Large intestine (tissue), 3 donors: ENCODE measurements around the gene FDCSP. TPM values are rescaled to one million over a fixed set of nuclear protein-coding genes. Genes with fewer than 3 reads are reported as not detected.
"Not testable (repeated sequence)": the region's sequence is repeated elsewhere in the genome, so short reads cannot be mapped to it uniquely, and the experiment has no call there.

Source experiments
- DNase-seq, 2 donors: peaks; one replicate each; pipeline versions ENCODE4 v3.0.0 to v3.0.0-alpha.2; 2013
- H3K27ac ChIP-seq: one replicate; pipeline ENCODE4 v1.5.1; 2013; ENCODE audit warnings: low read length
- H3K27me3 ChIP-seq: 2 replicates; pipeline ENCODE4 v1.6.1; 2013; ENCODE audit warnings: low read length; ENCODE audit not compliant: control insufficient read depth, insufficient read depth
- H3K36me3 ChIP-seq: 2 replicates; pipeline ENCODE4 v1.6.1; 2013; ENCODE audit warnings: low read length; ENCODE audit not compliant: control insufficient read depth, insufficient read depth
- H3K4me1 ChIP-seq: one replicate; pipeline ENCODE4 v1.6.1; 2013; ENCODE audit warnings: low read length; ENCODE audit not compliant: control insufficient read depth, insufficient read depth
- H3K4me3 ChIP-seq: one replicate; pipeline ENCODE4 v1.5.1; 2013; ENCODE audit warnings: low read length
- H3K9me3 ChIP-seq: one replicate; pipeline ENCODE4 v1.6.1; 2013; ENCODE audit warnings: mild to moderate bottlenecking, low read depth, low read length, moderate library complexity; ENCODE audit not compliant: control insufficient read depth
- WGBS: methylation state at CpG from one replicate; pipeline ENCODE4 v1.1.5; 2013; ENCODE audit warnings: low lambda C conversion rate; ENCODE audit not compliant: insufficient coverage; 5-methylcytosine and 5-hydroxymethylcytosine counted together
- polyA plus RNA-seq: library from polyadenylated mRNA; unstranded; fragments of 120-200 nt; gene quantifications from one replicate; pipeline ENCODE4 v1.2.1, GENCODE V29; 2013

Gene FDCSP
- polyA plus RNA-seq, 1 donor: 0.18 TPM

- no CpG with 5 or more reads among the region's 1 CpG for WGBS
- H3K9me3 ChIP-seq: no peaks in the 10 kb centered on the region
- no peak for DNase-seq
Measured at GRCh38 chr4:70191647-70192046, 34.3 kb upstream of the FDCSP start.

GRCh38 chr4:70192895-70193294, 33.0 kb upstream of the FDCSP start:
- Histone ChIP-seq H3K27ac (no peak overlapping the region), H3K9me3 (no peaks in the 10 kb centered on the region), H3K4me3 (no peak overlapping the region), H3K27me3 (no peaks in the 10 kb centered on the region), H3K36me3 (no peaks in the 10 kb centered on the region), H3K4me1 (peaks cover 5% of the 10 kb centered on the region)
- DNase-seq: no peak
- WGBS: 100% methylated on average over 1 of the region's 2 CpGs

More at GRCh38 chr4:70191647-70192046, 34.3 kb upstream of the FDCSP start:
- Histone ChIP-seq H3K27ac (no peak overlapping the region), H3K27me3 (no peaks in the 10 kb centered on the region), H3K4me3 (no peak overlapping the region), H3K4me1 (no peaks in the 10 kb centered on the region), H3K36me3 (no peaks in the 10 kb centered on the region)

GRCh38 chr4:70195425-70195824, 30.5 kb upstream of the FDCSP start, which contains the start of gene ODAM:
Gene ODAM, plus strand, starts transcription at chr4:70195725. Its CDS starts 819 bp downstream, at chr4:70196544.
- no peaks in the 10 kb centered on the region for H3K9me3 ChIP-seq
- H3K27me3 ChIP-seq: no peaks in the 10 kb centered on the region
- H3K36me3 ChIP-seq: no peaks in the 10 kb centered on the region
- no peak within 1 kb of the TSS for H3K4me3 ChIP-seq
- WGBS: 100% methylated on average over 1 of the region's 1 CpG
- H3K4me1 ChIP-seq: peaks cover 5% of the 10 kb centered on the region
- no peak within 1 kb of the TSS for H3K27ac ChIP-seq
- no peak for DNase-seq

DNA sequence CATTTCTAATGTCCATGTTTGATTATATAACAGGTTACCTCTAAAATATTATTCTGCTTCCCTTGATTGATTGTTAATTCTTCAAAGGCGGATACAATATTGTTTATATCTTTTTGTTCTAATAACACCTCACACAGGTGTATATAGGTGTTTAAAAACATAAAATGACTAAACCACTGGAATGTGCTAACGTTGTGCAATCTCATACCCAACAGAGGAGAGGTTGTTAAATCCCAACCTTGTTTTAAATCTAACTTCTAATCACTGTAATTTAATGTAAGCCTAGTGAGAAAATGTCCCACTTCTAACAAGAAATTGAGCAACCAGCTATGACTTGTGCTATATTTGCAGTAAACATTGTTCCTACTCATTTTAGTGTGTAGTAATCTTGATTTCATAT, 29.1 kb upstream of the FDCSP start:
- WGBS: 60% methylated on average over 1 of the region's 2 CpGs
- H3K4me1 ChIP-seq: peaks cover 5% of the 10 kb centered on the region
- no peaks in the 10 kb centered on the region for H3K27me3 ChIP-seq
- no peak overlapping the region for H3K27ac ChIP-seq
- no peak for DNase-seq
- no peaks in the 10 kb centered on the region for H3K9me3 ChIP-seq
- H3K4me3 ChIP-seq: no peak overlapping the region
- no peaks in the 10 kb centered on the region for H3K36me3 ChIP-seq

- no peaks in the 10 kb centered on the region for H3K27me3 ChIP-seq
- WGBS: 30% methylated on average over 2 of the region's 2 CpGs
- no peaks in the 10 kb centered on the region for H3K9me3 ChIP-seq
- H3K4me1 ChIP-seq: peaks cover 5% of the 10 kb centered on the region
- no peak overlapping the region for H3K27ac ChIP-seq
- DNase-seq: peak; percentile 21 to 64
- no peak overlapping the region for H3K4me3 ChIP-seq
- no peaks in the 10 kb centered on the region for H3K36me3 ChIP-seq
Measured at GRCh38 chr4:70197842-70198241, 28.1 kb upstream of the FDCSP start.

- no peak overlapping the region for H3K4me3 ChIP-seq
- no peak for DNase-seq
- 67% methylated on average over 1 of the region's 1 CpG for WGBS
- H3K4me1 ChIP-seq: no peaks in the 10 kb centered on the region
- no peaks in the 10 kb centered on the region for H3K36me3 ChIP-seq
- no peak overlapping the region for H3K27ac ChIP-seq
- no peaks in the 10 kb centered on the region for H3K27me3 ChIP-seq
- H3K9me3 ChIP-seq: no peaks in the 10 kb centered on the region
Measured at GRCh38 chr4:70203601-70204000, 22.3 kb upstream of the FDCSP start.

DNA sequence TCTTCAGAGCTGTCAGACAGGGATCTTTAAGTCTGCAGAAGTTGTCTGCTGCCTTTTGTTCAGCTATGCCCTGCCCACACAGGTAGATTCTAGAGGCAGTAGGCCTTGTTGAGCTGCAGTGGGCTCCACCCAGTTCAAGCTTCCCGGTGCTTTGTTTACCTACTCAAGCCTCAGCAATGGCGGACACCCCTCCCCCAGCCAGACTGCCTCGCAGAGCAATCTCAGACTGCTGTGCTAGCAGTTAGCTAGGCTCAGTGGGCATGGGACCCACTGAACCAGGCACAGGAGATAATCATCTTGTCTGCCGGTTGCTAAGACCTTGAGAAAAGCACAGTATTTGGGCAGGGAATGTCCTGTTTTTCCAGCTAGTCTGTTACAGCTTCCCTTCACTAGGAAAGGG, 13.2 kb upstream of the FDCSP start:
- H3K4me3 ChIP-seq, H3K9me3 ChIP-seq, H3K36me3 ChIP-seq, H3K4me1 ChIP-seq, H3K27me3 ChIP-seq, DNase-seq, H3K27ac ChIP-seq: not testable (repeated sequence)
- WGBS: no CpG with 5 or more reads among the region's 4 CpGs

DNA sequence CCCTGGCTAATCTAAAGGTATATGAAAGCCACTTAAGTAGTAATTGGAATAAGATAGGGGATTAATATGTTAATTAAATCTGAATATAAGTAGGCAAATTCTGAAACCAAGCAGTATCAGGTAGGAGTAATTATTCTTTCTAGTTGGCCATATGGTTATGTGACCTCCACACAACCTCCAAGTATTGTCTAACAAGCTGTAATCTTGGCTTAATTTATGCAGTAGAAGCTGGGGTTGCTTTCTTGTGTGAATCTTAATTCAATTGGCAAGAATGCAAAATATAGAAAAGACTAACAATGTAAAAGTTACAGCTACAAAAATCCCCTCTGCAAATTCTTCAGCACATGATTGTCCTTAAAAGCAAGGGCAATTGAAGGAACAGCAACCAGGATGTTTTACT, 9.8 kb upstream of the FDCSP start:
- not testable (repeated sequence) for DNase-seq, H3K4me3 ChIP-seq, H3K9me3 ChIP-seq, H3K27ac ChIP-seq, H3K27me3 ChIP-seq, H3K36me3 ChIP-seq, H3K4me1 ChIP-seq

DNA sequence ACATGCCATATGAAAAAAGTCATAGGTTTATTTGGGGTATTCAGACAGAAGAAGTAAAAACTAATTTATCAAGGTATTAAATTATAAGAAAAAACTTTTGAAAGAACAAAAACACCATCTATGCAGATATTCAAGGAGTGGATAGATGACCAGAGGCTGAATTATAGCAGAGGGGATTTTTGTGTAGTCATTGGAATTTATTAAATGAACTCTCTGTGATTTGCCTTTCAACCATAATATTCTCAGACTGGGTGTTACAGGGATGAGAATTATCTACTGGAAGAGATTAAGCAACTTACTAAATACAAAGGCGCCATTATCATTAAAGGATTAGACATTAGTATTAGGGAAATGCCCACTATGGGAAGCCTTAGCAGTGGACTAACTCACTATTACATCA, 9.4 kb upstream of the FDCSP start:
- H3K36me3 ChIP-seq, H3K4me1 ChIP-seq, DNase-seq, H3K9me3 ChIP-seq, H3K27me3 ChIP-seq, H3K27ac ChIP-seq, H3K4me3 ChIP-seq: not testable (repeated sequence)
- WGBS: no CpG with 5 or more reads among the region's 1 CpG

DNA sequence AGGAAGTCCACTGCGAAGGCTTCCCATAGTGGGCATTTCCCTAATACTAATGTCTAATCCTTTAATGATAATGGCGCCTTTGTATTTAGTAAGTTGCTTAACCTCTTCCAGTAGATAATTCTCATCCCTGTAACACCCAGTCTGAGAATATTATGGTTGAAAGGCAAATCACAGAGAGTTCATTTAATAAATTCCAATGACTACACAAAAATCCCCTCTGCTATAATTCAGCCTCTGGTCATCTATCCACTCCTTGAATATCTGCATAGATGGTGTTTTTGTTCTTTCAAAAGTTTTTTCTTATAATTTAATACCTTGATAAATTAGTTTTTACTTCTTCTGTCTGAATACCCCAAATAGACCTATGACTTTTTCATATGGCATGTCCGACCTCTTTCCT, 4.5 kb upstream of the FDCSP start:
- WGBS: no CpG with 5 or more reads among the region's 3 CpGs
- H3K9me3 ChIP-seq, H3K27ac ChIP-seq, H3K27me3 ChIP-seq, H3K36me3 ChIP-seq, DNase-seq, H3K4me1 ChIP-seq, H3K4me3 ChIP-seq: not testable (repeated sequence)

DNA sequence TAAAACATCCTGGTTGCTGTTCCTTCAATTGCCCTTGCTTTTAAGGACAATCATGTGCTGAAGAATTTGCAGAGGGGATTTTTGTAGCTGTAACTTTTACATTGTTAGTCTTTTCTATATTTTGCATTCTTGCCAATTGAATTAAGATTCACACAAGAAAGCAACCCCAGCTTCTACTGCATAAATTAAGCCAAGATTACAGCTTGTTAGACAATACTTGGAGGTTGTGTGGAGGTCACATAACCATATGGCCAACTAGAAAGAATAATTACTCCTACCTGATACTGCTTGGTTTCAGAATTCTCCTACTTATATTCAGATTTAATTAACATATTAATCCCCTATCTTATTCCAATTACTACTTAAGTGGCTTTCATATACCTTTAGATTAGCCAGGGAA, 4.1 kb upstream of the FDCSP start:
- not testable (repeated sequence) for H3K36me3 ChIP-seq, DNase-seq, H3K4me3 ChIP-seq, H3K27me3 ChIP-seq, H3K4me1 ChIP-seq, H3K27ac ChIP-seq, H3K9me3 ChIP-seq
